ENCODE measurements around the gene SEMA5A. TPM values are rescaled to one million over a fixed set of nuclear protein-coding genes. Genes with fewer than 3 reads are reported as not detected.

SEMA5A gene
- polyA plus RNA-seq, 1 of the 3 experiments (the other 2 are of a cell fraction), result 0.58 TPM

- DNase-seq, result no peak
- CTCF ChIA-PET, result interaction anchor here (1.1 kb wide), 1 partner anchor 31 kb away, joined by 4 read pairs; no protein-coding TSS in a partner anchor
- Histone ChIP-seq H2AFZ (ENCODE audit: low read depth) (peak overlapping the region; percentile 75; the same call in 1 of the 2 replicates), H3K9me3 (no peaks in the 10 kb centered on the region), H3K79me2 (ENCODE audit: insufficient read depth) (no peaks in the 10 kb centered on the region), H3K4me1 (ENCODE audit: control insufficient read depth in 1 of 2, insufficient read depth in 2 of 2, low read depth in 1 of 2, low read length in 1 of 2) (no peaks in the 10 kb centered on the region; a peak in 1 of 4 replicates), H3K9me2 (no peaks in the 10 kb centered on the region), H3K27me3 (ENCODE audit: insufficient read depth) (no peaks in the 10 kb centered on the region), H3K4me3 (ENCODE audit: low read depth in 2 of 2, low read length in 1 of 2) (no peak overlapping the region), H3K9ac (no peak overlapping the region), H3K27ac (ENCODE audit: low read depth in 2 of 2, low read length in 1 of 2) (peak overlapping the region in 1 of 2 experiments; percentile 82; a peak in 3 of 4 replicates), H4K20me1 (ENCODE audit: insufficient read depth) (no peaks in the 10 kb centered on the region), H3F3A (replicated peaks; ENCODE audit: insufficient read depth) (peaks cover 9% of the 10 kb centered on the region), H3K36me3 (replicated peaks in 1 of 2; ENCODE audit: control insufficient read depth in 1 of 2, insufficient read depth in 2 of 2, low read length in 1 of 2) (no peaks in the 10 kb centered on the region), H3K4me2 (0 out of 2 replicates have a peak overlapping the region, but pooled peaks have one; percentile 17)
- POLR2A ChIA-PET, result no interaction called here
- 57% methylated on average over 5 of the region's 5 CpGs for WGBS (ENCODE audit: low lambda C conversion rate)
- TF ChIP-seq PBX3 (IDR thresholded peaks at IDR 0.05) (0 out of 2 replicates have a peak, but pooled peaks have one; percentile 10), YY1 (IDR thresholded peaks at IDR 0.05; ENCODE audit: low read depth) (no peak), GABPA (IDR thresholded peaks at IDR 0.05; ENCODE audit: low read depth) (no peak)
Measured at GRCh38 chr5:9015260-9015936, 530.5 kb downstream of the SEMA5A start.

GRCh38 chr5:9013147-9013546 lies 532.7 kb downstream of the SEMA5A start:
- POLR2A ChIA-PET, result no interaction called here
- Histone ChIP-seq H3K9me3 (no peaks in the 10 kb centered on the region), H3K79me2 (ENCODE audit: insufficient read depth) (no peaks in the 10 kb centered on the region), H3K9ac (peak overlapping the region; percentile 51; the same call in 1 of the 2 replicates), H4K20me1 (ENCODE audit: insufficient read depth) (no peaks in the 10 kb centered on the region), H3F3A (replicated peaks; ENCODE audit: insufficient read depth) (peaks cover 9% of the 10 kb centered on the region), H3K27ac (ENCODE audit: low read depth in 2 of 2, low read length in 1 of 2) (peak overlapping the region in 1 of 2 experiments; percentile 82; a peak in 2 of 4 replicates), H2AFZ (ENCODE audit: low read depth) (peak overlapping the region; percentile 56), H3K27me3 (ENCODE audit: insufficient read depth) (no peaks in the 10 kb centered on the region), H3K4me2 (no peak overlapping the region), H3K4me3 (ENCODE audit: low read depth in 2 of 2, low read length in 1 of 2) (no peak overlapping the region), H3K9me2 (no peaks in the 10 kb centered on the region), H3K36me3 (replicated peaks in 1 of 2; ENCODE audit: control insufficient read depth in 1 of 2, insufficient read depth in 2 of 2, low read length in 1 of 2) (no peaks in the 10 kb centered on the region), H3K4me1 (ENCODE audit: control insufficient read depth in 1 of 2, insufficient read depth in 2 of 2, low read depth in 1 of 2, low read length in 1 of 2) (no peaks in the 10 kb centered on the region; a peak in 2 of 4 replicates)
- 46% methylated on average over 6 of the region's 6 CpGs for WGBS (ENCODE audit: low lambda C conversion rate)
- CTCF ChIA-PET, result interaction anchor here (1.6 kb wide), 1 partner anchor 20 kb away, joined by 3 read pairs; no protein-coding TSS in a partner anchor
- TF ChIP-seq JUND (IDR thresholded peaks at IDR 0.05), result no peak
- no peak for TF ChIP-seq EZH2phosphoT487 (IDR thresholded peaks at IDR 0.05; ENCODE audit: borderline replicate concordance, low read depth)
- TF ChIP-seq FOXJ3 (CRISPR knock-in tag; IDR thresholded peaks at IDR 0.05), result no peak
- TF ChIP-seq GATA2 (CRISPR knock-in tag; IDR thresholded peaks at IDR 0.05), result no peak
- no peak for TF ChIP-seq NRF1 (IDR thresholded peaks at IDR 0.05; ENCODE audit: low read depth, low read length)
- TF ChIP-seq ELF1 (IDR thresholded peaks at IDR 0.05), result no peak
- TF ChIP-seq FOXM1 (IDR thresholded peaks at IDR 0.05; ENCODE audit: low read depth), result no peak
- no peak for TF ChIP-seq RAD21 (IDR thresholded peaks at IDR 0.05; ENCODE audit: low read length)
- TF ChIP-seq CTCF (IDR thresholded peaks at IDR 0.05), result no peak
- TF ChIP-seq SMC3 (IDR thresholded peaks at IDR 0.05; ENCODE audit: low read depth, low read length), result no peak
- no peak for TF ChIP-seq MAX (IDR thresholded peaks at IDR 0.05; ENCODE audit: low read depth)
- no peak for TF ChIP-seq PBX3 (IDR thresholded peaks at IDR 0.05)
- no peak for TF ChIP-seq MXI1 (IDR thresholded peaks at IDR 0.05; ENCODE audit: low read depth, low read length)
- no peak for TF ChIP-seq EP300 (IDR thresholded peaks at IDR 0.05; ENCODE audit: borderline replicate concordance in 1 of 2, low read depth in 1 of 2, low read length in 1 of 2)
- no peak for TF ChIP-seq RFX5 (IDR thresholded peaks at IDR 0.05; ENCODE audit: low read length)
- no peak for TF ChIP-seq USF1 (IDR thresholded peaks at IDR 0.05; ENCODE audit: borderline replicate concordance, low read depth)
- TF ChIP-seq CHD2 (IDR thresholded peaks at IDR 0.05; ENCODE audit: low read length, partially characterized antibody), result no peak
- DNase-seq, result no peak
